WTC11 (cell line): ENCODE data around the gene APOBEC3H. TPM values are rescaled to one million over a fixed set of nuclear protein-coding genes. Genes with fewer than 3 reads are reported as not detected.

Experiments
- ATAC-seq: fragments of 200-7000 bp; cut with Tn5 transposase; 2 replicates; pipeline ENCODE4 v1.10.0; 2021; ENCODE audit warnings: mild to moderate bottlenecking, moderate library complexity
- CTCF ChIA-PET: fragments of 300-600 bp; sonication (Branson Sonifier 250); formaldehyde crosslinking; loops from one replicate; lab custom pipeline; 2021; ENCODE audit warnings: antibody characterized with exemption; lab: Charles Lee
- POLR2A ChIA-PET: fragments of 350-600 bp; sonication (Branson Sonifier 250); formaldehyde crosslinking; loops from one replicate; lab custom pipeline; 2021; ENCODE audit warnings: antibody characterized with exemption; lab: Charles Lee
- DNase-seq: peaks from one replicate; pipeline ENCODE4 v3.0.0; 2021; ENCODE audit warnings: low spot score
- H3K27ac Mint-ChIP-seq: 2 replicates; pipeline ENCODE4 v1.8.0; 2021; ENCODE audit warnings: mixed read lengths
- H3K27me3 Mint-ChIP-seq: 2 replicates; pipeline ENCODE4 v1.8.0; 2021; ENCODE audit warnings: low read depth, mild to moderate bottlenecking, moderate library complexity, mixed read lengths
- H3K36me3 Mint-ChIP-seq: 2 replicates; pipeline ENCODE4 v1.8.0; 2021; ENCODE audit warnings: mixed read lengths
- H3K4me1 Mint-ChIP-seq: 2 replicates; pipeline ENCODE4 v1.8.0; 2022; ENCODE audit warnings: mixed read lengths
- H3K4me3 Mint-ChIP-seq: 2 replicates; pipeline ENCODE4 v1.8.0; 2021; ENCODE audit warnings: mild to moderate bottlenecking, moderate library complexity, mixed read lengths
- H3K9me3 Mint-ChIP-seq: 2 replicates; pipeline ENCODE4 v1.8.0; 2021; ENCODE audit warnings: mixed read lengths
- AFF4 ChIP-seq: sonication (generic); formaldehyde crosslinking; IDR thresholded peaks from 2 replicates; pipeline ENCODE4 v1.8.1; 2023; ENCODE audit warnings: mild to moderate bottlenecking, missing genetic modification reagents, borderline replicate concordance
- ARID4B ChIP-seq: sonication (generic); formaldehyde crosslinking; IDR thresholded peaks from 2 replicates; pipeline ENCODE4 v1.8.0; 2023; ENCODE audit warnings: missing genetic modification reagents, mild to moderate bottlenecking, borderline replicate concordance
- ATF1 ChIP-seq: sonication (generic); formaldehyde crosslinking; IDR thresholded peaks from 2 replicates; pipeline ENCODE4 v1.8.1; 2023; ENCODE audit warnings: mild to moderate bottlenecking, moderate library complexity, missing genetic modification reagents
- CBFB ChIP-seq: sonication (generic); formaldehyde crosslinking; IDR thresholded peaks from 2 replicates; pipeline ENCODE4 v1.8.1; 2022; ENCODE audit warnings: mild to moderate bottlenecking, low read depth, missing genetic modification reagents
- E2F5 ChIP-seq: sonication (generic); formaldehyde crosslinking; IDR thresholded peaks from 2 replicates; pipeline ENCODE4 v1.8.1; 2022; ENCODE audit warnings: mild to moderate bottlenecking, moderate library complexity, missing genetic modification reagents
- GABPB1 ChIP-seq: sonication (generic); formaldehyde crosslinking; IDR thresholded peaks from 2 replicates; pipeline ENCODE4 v1.8.1; 2023; ENCODE audit warnings: mild to moderate bottlenecking, missing genetic modification reagents
- NFYB ChIP-seq: sonication (generic); formaldehyde crosslinking; conservative IDR thresholded peaks from 2 replicates; pipeline ENCODE4 v1.8.0; 2022; ENCODE audit warnings: low read depth, missing genetic modification reagents
- NR1H2 ChIP-seq: sonication (generic); formaldehyde crosslinking; IDR thresholded peaks from 2 replicates; pipeline ENCODE4 v1.9.0; 2021; ENCODE audit warnings: mild to moderate bottlenecking, moderate library complexity, missing genetic modification reagents
- SMAD4 ChIP-seq: sonication (generic); formaldehyde crosslinking; IDR thresholded peaks from 2 replicates; pipeline ENCODE4 v1.8.0; 2022; ENCODE audit warnings: mild to moderate bottlenecking, missing genetic modification reagents
- ZBTB43 ChIP-seq: sonication (generic); formaldehyde crosslinking; IDR thresholded peaks from 2 replicates; pipeline ENCODE4 v1.8.1; 2023; ENCODE audit warnings: mild to moderate bottlenecking, missing genetic modification reagents
- ZNF232 ChIP-seq: sonication (generic); formaldehyde crosslinking; IDR thresholded peaks from 2 replicates; pipeline ENCODE4 v1.8.0; 2022; ENCODE audit warnings: mild to moderate bottlenecking, missing genetic modification reagents
- ZNF532 ChIP-seq: fragments of 250-450 bp; sonication (Bioruptor Pico); IDR thresholded peaks from 2 replicates; pipeline ENCODE4 v1.9.0; 2021; ENCODE audit warnings: mild to moderate bottlenecking, borderline replicate concordance
- total RNA-seq: library from RNA; stranded (reverse); gene quantifications from 3 replicates; pipeline ENCODE4 v1.2.3, GENCODE V29; 2021
- TF ChIP-seq, protein P1 (sequence below): sonication (generic); formaldehyde crosslinking; IDR thresholded peaks from 2 replicates; pipeline ENCODE4 v1.8.0; 2022; ENCODE audit warnings: mild to moderate bottlenecking, missing genetic modification reagents
- TF ChIP-seq, protein P2 (sequence below): sonication (generic); formaldehyde crosslinking; IDR thresholded peaks from 2 replicates; pipeline ENCODE4 v1.8.0; 2022; ENCODE audit warnings: mild to moderate bottlenecking, missing genetic modification reagents

Gene APOBEC3H
- total RNA-seq, 1 experiment from 2014 or later: 0.42 TPM

GRCh38 chr22:39132281-39132680, 35.2 kb downstream of the APOBEC3H start:
- H3K4me1 Mint-ChIP-seq: peaks cover 27% of the 10 kb centered on the region
- CTCF ChIA-PET: interaction anchor here (1.3 to 4.4 kb wide), 3 partner anchors 17 to 263 kb away, joined by 4 to 49 read pairs (median 25); no protein-coding TSS in a partner anchor
- H3K9me3 Mint-ChIP-seq: no peaks in the 10 kb centered on the region
- POLR2A ChIA-PET: no interaction called here
- TF ChIP-seq, protein P1, sequence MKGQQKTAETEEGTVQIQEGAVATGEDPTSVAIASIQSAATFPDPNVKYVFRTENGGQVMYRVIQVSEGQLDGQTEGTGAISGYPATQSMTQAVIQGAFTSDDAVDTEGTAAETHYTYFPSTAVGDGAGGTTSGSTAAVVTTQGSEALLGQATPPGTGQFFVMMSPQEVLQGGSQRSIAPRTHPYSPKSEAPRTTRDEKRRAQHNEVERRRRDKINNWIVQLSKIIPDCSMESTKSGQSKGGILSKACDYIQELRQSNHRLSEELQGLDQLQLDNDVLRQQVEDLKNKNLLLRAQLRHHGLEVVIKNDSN: no peak
- TF ChIP-seq NFYB (CRISPR knock-in tag) (no peak), ARID4B (CRISPR knock-in tag) (no peak), ZNF232 (no peak), NR1H2 (no peak), SMAD4 (CRISPR knock-in tag) (no peak), E2F5 (CRISPR knock-in tag) (no peak), ZBTB43 (CRISPR knock-in tag) (no peak), GABPB1 (no peak), AFF4 (CRISPR knock-in tag) (no peak), CBFB (CRISPR knock-in tag) (no peak), ATF1 (no peak), ZNF532 (CRISPR knock-in tag) (no peak)
- TF ChIP-seq, protein P2, sequence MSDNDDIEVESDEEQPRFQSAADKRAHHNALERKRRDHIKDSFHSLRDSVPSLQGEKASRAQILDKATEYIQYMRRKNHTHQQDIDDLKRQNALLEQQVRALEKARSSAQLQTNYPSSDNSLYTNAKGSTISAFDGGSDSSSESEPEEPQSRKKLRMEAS (CRISPR knock-in tag): no peak
- H3K4me3 Mint-ChIP-seq: no peak overlapping the region
- no peak overlapping the region for H3K27ac Mint-ChIP-seq
- DNase-seq: no peak
- H3K36me3 Mint-ChIP-seq: no peaks in the 10 kb centered on the region
- H3K27me3 Mint-ChIP-seq: no peaks in the 10 kb centered on the region; the same call in 1 of the 2 replicates
- no peak for ATAC-seq
